ENCODE measurements around the gene TMEM151A.
A peak's percentile ranks its signal among the peaks of the same experiment; 100 is the strongest.

The TMEM151A gene

DNA sequence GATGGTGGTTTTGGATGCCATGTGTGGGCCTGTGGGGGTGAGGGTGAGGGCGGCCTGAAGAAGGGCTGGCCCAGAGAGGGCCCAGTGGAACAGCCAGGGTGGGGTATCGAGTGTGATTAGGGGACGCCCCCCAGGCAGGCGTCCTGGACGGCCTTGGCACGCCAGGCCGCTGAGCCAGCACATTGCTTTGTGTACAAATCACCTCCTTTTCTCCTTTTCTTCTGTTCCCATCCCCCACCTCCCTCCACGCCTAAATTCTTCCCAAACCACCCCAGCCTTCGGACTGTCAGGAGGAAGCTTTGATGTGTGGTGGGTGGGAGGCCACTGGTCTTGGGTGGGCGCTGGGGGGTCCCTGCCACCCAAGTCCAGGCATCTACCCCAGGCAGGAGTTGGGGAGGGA, 33.0 kb downstream of the TMEM151A start:
- Histone ChIP-seq H3K9ac (ENCODE audit: low read depth, low read length) (no peak overlapping the region), H3K36me3 (ENCODE audit: insufficient read depth, low read length) (no peaks in the 10 kb centered on the region), H3K4me1 (ENCODE audit: insufficient read depth, low read length) (peaks cover 30% of the 10 kb centered on the region), H3K9me3 (ENCODE audit: control insufficient read depth, insufficient read depth, low read length) (no peaks in the 10 kb centered on the region)

DNA sequence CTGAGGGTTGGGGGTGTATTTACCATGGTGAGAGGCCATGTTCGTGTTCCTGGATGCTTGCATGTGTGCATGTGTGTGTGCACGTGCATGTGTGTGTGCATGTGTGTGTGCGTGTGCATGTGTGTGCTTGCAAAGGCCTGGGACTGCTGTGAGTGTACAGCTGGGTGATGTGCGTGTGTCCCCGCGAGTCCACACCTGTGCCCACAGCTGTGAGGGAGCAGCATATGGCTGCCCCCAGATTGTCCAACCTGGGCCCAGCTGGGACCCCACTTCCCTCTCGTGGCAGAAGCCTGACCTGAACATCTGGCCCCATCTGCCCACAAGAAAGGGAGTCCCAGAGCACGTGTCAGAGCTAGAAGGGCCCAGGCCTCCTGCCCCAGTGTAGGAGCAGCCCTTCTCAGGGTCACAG, 33.6 kb downstream of the TMEM151A start:
- Histone ChIP-seq H3K4me1 (ENCODE audit: insufficient read depth, low read length) (peaks cover 30% of the 10 kb centered on the region), H3K9ac (ENCODE audit: low read depth, low read length) (no peak overlapping the region), H3K36me3 (ENCODE audit: insufficient read depth, low read length) (no peaks in the 10 kb centered on the region), H3K9me3 (ENCODE audit: control insufficient read depth, insufficient read depth, low read length) (no peaks in the 10 kb centered on the region)

DNA sequence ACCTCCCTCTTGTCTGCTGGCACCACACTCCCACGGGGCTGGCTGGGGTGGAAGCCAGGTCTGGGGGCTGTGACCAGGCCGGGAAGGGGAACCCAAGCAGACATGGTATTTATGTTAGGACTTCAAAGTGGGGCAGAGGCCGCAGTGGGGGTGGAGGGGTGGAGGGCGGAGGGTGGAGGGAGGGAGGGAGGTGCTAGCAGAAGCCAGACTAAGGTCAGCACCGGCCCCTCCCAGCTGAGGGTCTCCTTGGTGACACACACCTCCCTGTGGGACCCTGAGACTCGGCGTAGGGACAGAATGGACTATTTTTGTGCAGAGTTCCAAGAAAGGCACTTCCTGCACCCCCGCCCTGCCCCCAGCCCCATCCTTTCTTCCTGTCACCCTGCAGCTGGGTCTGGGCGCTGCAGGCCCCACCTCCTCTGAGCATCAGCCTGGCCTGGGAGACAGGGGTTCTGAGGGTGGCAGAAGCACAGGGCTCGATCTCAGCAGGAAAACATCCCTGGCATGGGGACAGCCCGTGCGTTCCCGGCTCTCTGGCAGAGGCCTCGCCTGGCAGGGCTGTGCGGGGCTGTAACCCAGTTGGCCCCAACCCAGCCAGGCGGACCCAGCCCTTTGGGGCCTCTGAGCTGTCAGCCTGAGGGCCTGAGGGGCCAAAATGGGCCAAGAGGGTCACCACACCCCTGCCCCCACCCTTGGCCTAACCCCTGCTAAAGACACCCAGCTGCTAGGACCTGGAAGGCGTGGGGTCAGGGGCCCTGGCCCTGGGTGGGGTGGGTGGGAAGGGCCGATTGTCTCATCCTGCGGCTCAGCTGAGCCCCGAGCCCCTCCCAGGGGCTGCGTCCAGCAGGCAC, 34.8 kb downstream of the TMEM151A start:
- no peak overlapping the region for H3K9ac ChIP-seq (ENCODE audit: low read depth, low read length)
- no peaks in the 10 kb centered on the region for H3K36me3 ChIP-seq (ENCODE audit: insufficient read depth, low read length)
- H3K4me1 ChIP-seq (ENCODE audit: insufficient read depth, low read length): peaks cover 30% of the 10 kb centered on the region
- H3K9me3 ChIP-seq (ENCODE audit: control insufficient read depth, insufficient read depth, low read length): no peaks in the 10 kb centered on the region

- Histone ChIP-seq H3K9ac (ENCODE audit: low read depth, low read length) (no peak overlapping the region), H3K9me3 (ENCODE audit: control insufficient read depth, insufficient read depth, low read length) (no peaks in the 10 kb centered on the region), H3K36me3 (ENCODE audit: insufficient read depth, low read length) (no peaks in the 10 kb centered on the region), H3K4me1 (ENCODE audit: insufficient read depth, low read length) (peaks cover 30% of the 10 kb centered on the region)
Measured at GRCh38 chr11:66327171-66328030, 35.7 kb downstream of the TMEM151A start.

DNA sequence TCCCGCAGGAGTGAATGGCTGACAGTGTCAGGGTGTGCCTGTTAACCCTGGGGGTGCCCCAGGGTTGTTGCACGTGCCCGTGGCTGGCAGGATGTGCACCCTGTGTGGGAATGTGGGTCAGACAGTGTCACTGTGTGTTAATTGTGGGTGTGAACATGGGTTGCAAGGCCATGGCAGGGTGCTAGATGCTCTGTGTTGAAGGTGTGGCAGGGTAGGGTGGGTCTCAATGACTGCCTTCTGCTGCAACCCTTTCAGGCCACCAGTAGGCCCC, 36.3 kb downstream of the TMEM151A start:
- H3K36me3 ChIP-seq (ENCODE audit: insufficient read depth, low read length): no peaks in the 10 kb centered on the region
- peaks cover 30% of the 10 kb centered on the region for H3K4me1 ChIP-seq (ENCODE audit: insufficient read depth, low read length)
- H3K9me3 ChIP-seq (ENCODE audit: control insufficient read depth, insufficient read depth, low read length): no peaks in the 10 kb centered on the region
- no peak overlapping the region for H3K9ac ChIP-seq (ENCODE audit: low read depth, low read length)

GRCh38 chr11:66328302-66329144, 36.8 kb downstream of the TMEM151A start:
- peaks cover 30% of the 10 kb centered on the region for H3K4me1 ChIP-seq (ENCODE audit: insufficient read depth, low read length)
- H3K9ac ChIP-seq (ENCODE audit: low read depth, low read length): peak overlapping the region; percentile 28

GRCh38 chr11:66329165-66329673, 37.5 kb downstream of the TMEM151A start:
- peaks cover 29% of the 10 kb centered on the region for H3K4me1 ChIP-seq (ENCODE audit: insufficient read depth, low read length)

More at GRCh38 chr11:66328302-66329144, 36.8 kb downstream of the TMEM151A start:
- Histone ChIP-seq H3K9me3 (ENCODE audit: control insufficient read depth, insufficient read depth, low read length) (no peaks in the 10 kb centered on the region), H3K36me3 (ENCODE audit: insufficient read depth, low read length) (no peaks in the 10 kb centered on the region)

GRCh38 chr11:66330931-66331330, 39.2 kb downstream of the TMEM151A start:
- no peaks in the 10 kb centered on the region for H3K36me3 ChIP-seq (ENCODE audit: insufficient read depth, low read length)
- no peak overlapping the region for H3K9ac ChIP-seq (ENCODE audit: low read depth, low read length)
- no peaks in the 10 kb centered on the region for H3K9me3 ChIP-seq (ENCODE audit: control insufficient read depth, insufficient read depth, low read length)
- peaks cover 13% of the 10 kb centered on the region; the same call in 1 of the 2 replicates for H3K4me1 ChIP-seq (ENCODE audit: insufficient read depth, low read length)

More at GRCh38 chr11:66329165-66329673, 37.5 kb downstream of the TMEM151A start:
- Histone ChIP-seq H3K9ac (ENCODE audit: low read depth, low read length) (no peak overlapping the region), H3K36me3 (ENCODE audit: insufficient read depth, low read length) (no peaks in the 10 kb centered on the region), H3K9me3 (ENCODE audit: control insufficient read depth, insufficient read depth, low read length) (no peaks in the 10 kb centered on the region)

GRCh38 chr11:66331542-66332370, 40.1 kb downstream of the TMEM151A start:
- Histone ChIP-seq H3K9me3 (ENCODE audit: control insufficient read depth, insufficient read depth, low read length) (no peaks in the 10 kb centered on the region), H3K9ac (ENCODE audit: low read depth, low read length) (no peak overlapping the region), H3K36me3 (ENCODE audit: insufficient read depth, low read length) (no peaks in the 10 kb centered on the region), H3K4me1 (ENCODE audit: insufficient read depth, low read length) (peaks cover 7% of the 10 kb centered on the region; the same call in 1 of the 2 replicates)

DNA sequence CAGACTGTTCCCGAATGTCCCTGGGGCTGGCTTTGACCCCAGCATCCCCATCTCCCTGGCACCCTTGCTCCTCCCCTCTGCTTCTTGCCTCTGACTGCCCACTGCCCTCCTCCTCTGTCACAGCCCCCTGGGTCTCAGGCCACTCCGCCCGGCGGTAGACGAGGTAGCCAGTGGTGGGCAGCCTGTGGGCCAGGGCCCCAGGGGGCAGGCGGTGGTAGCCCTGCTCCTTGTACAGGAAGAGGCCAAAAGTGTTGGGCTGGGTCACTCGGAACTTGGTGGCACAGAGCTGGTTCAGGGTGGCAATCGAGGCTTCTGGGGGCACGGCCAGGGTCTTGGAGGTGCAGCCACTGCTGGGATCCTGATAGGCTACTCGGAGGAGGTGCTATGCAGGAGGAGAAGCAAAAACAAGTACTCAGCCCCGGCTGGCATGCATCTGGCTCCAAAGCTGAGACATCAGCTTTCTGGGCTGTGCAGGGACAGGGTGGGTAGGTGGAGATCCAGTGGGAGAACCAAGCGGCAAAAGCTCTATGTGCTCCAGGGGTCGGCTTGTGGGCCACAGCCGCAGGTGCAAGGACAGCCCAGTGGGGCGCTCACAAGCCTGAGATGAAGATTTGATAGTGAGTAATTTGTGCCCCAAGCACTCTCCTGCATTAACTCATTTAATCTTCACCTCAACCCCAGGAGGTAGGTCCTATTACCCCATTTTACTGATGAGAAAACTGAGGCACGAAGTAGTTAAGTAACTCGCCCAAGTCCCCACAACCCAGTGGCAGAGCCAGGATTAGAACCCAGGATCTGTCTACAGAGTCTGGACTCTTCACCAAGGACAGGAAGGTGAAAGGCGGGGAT, 40.9 kb downstream of the TMEM151A start:
- no peaks in the 10 kb centered on the region for H3K9me3 ChIP-seq (ENCODE audit: control insufficient read depth, insufficient read depth, low read length)

DNA sequence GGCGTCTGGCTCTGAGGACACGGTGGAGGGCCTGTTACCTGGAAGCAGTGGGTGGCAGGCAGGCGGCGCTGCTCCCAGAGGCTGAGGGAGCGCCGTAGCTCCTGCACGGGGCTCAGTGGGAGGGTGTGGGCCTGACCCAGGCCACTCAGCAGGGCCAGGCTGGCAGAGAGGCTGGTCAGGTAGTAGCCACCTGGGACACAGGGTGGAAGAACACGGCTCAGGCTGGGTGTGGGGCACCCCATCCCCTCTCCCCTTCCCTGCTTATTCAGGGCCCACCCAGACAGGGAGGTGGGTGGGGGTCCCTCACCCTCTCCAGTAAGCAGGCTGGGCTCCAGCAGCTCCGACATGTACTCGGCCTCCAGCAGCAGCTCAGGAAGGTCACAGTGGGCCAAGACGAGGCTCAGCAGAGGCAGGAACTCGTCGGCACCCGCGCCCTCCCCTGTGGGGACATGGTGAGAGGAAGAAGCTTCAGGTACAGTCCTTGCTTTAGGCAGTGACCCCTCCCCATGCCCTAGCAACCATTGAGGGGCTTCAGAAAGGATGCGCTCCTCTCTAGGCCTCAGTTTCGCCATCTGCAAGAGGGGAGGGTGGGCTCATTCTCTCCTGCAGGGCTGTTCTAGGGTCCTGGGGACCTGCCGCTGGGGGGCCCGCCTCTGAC, 41.7 kb downstream of the TMEM151A start:
- no peaks in the 10 kb centered on the region for H3K9me3 ChIP-seq (ENCODE audit: control insufficient read depth, insufficient read depth, low read length)
- H3K9ac ChIP-seq (ENCODE audit: low read depth, low read length): no peak overlapping the region
- H3K36me3 ChIP-seq (ENCODE audit: insufficient read depth, low read length): no peaks in the 10 kb centered on the region
- no peaks in the 10 kb centered on the region; the same call in 1 of the 2 replicates for H3K4me1 ChIP-seq (ENCODE audit: insufficient read depth, low read length)

More for the DNA sequence above, 40.9 kb downstream of the TMEM151A start:
- Histone ChIP-seq H3K36me3 (ENCODE audit: insufficient read depth, low read length) (no peaks in the 10 kb centered on the region), H3K9ac (ENCODE audit: low read depth, low read length) (no peak overlapping the region), H3K4me1 (ENCODE audit: insufficient read depth, low read length) (peaks cover 6% of the 10 kb centered on the region; the same call in 1 of the 2 replicates)

GRCh38 chr11:66333896-66334604, 42.4 kb downstream of the TMEM151A start:
- H3K36me3 ChIP-seq (ENCODE audit: insufficient read depth, low read length): no peaks in the 10 kb centered on the region
- no peaks in the 10 kb centered on the region; the same call in 1 of the 2 replicates for H3K4me1 ChIP-seq (ENCODE audit: insufficient read depth, low read length)
- H3K9me3 ChIP-seq (ENCODE audit: control insufficient read depth, insufficient read depth, low read length): no peaks in the 10 kb centered on the region
- no peak overlapping the region for H3K9ac ChIP-seq (ENCODE audit: low read depth, low read length)
